HG03575 (cell line): ENCODE measurements around the gene PRDM16.
"Not testable (repeated sequence)": the region's sequence is repeated elsewhere in the genome, so short reads cannot be mapped to it uniquely, and the experiment has no call there.

Experiments used
- ATAC-seq: cut with Tn5 transposase; IDR thresholded peaks from one replicate; pipeline ENCODE4 v1.9.1; 2021; ENCODE audit not compliant: unreplicated experiment, insufficient number of reproducible peaks, low FRiP score; ENCODE audit errors: extremely low read depth

Gene PRDM16

GRCh38 chr1:3077081-3077480, 8.1 kb downstream of the PRDM16 start:
- no peak for ATAC-seq

GRCh38 chr1:3077561-3077960, 8.6 kb downstream of the PRDM16 start:
- no peak for ATAC-seq

- no peak for ATAC-seq
These were observed 9.4 kb downstream of the PRDM16 start for GRCh38 chr1:3078430-3078861.

- no peak for ATAC-seq
These were observed 9.9 kb downstream of the PRDM16 start for GRCh38 chr1:3078871-3079270.

- no peak for ATAC-seq
These were observed 10.5 kb downstream of the PRDM16 start for GRCh38 chr1:3079381-3080052.

- no peak for ATAC-seq
These were observed 11.3 kb downstream of the PRDM16 start for GRCh38 chr1:3080053-3080955.

- ATAC-seq = no peak
These were observed 12.2 kb downstream of the PRDM16 start for GRCh38 chr1:3081171-3081683.

GRCh38 chr1:3082051-3082450, 13.0 kb downstream of the PRDM16 start:
- no peak for ATAC-seq

- no peak for ATAC-seq
These were observed 13.8 kb downstream of the PRDM16 start for GRCh38 chr1:3082571-3083516.

- ATAC-seq = no peak
These were observed 15.2 kb downstream of the PRDM16 start for GRCh38 chr1:3084154-3084553.

- ATAC-seq = no peak
These were observed 15.7 kb downstream of the PRDM16 start for GRCh38 chr1:3084726-3085125.

- ATAC-seq = no peak
These were observed 16.7 kb downstream of the PRDM16 start for GRCh38 chr1:3085721-3086120.

GRCh38 chr1:3086272-3086974, 17.4 kb downstream of the PRDM16 start:
- ATAC-seq = no peak

GRCh38 chr1:3087049-3087448, 18.0 kb downstream of the PRDM16 start:
- ATAC-seq = no peak

- not testable (repeated sequence) for ATAC-seq
These were observed 19.1 kb downstream of the PRDM16 start for GRCh38 chr1:3087946-3088668.

- no peak for ATAC-seq
These were observed 20.5 kb downstream of the PRDM16 start for GRCh38 chr1:3089490-3089889.

GRCh38 chr1:3091334-3091733, 22.3 kb downstream of the PRDM16 start:
- ATAC-seq = no peak

- no peak for ATAC-seq
These were observed 23.5 kb downstream of the PRDM16 start for GRCh38 chr1:3092530-3092929.
